H1 (cell line): ENCODE results near the gene NEUROD4.

Source experiments
- CHD2 ChIP-seq: IDR thresholded peaks from 2 replicates; pipeline ENCODE4 v1.6.1; 2012; ENCODE audit warnings: low read length, improper control_type of control experiment
- GABPA ChIP-seq: IDR thresholded peaks from 2 replicates; pipeline ENCODE4 v1.6.1; 2011; ENCODE audit warnings: mild to moderate bottlenecking, low read length, moderate library complexity, borderline replicate concordance; ENCODE audit not compliant: insufficient read depth
- JUN ChIP-seq: IDR thresholded peaks from 2 replicates; pipeline ENCODE4 v1.6.1; 2011; ENCODE audit warnings: low read depth, mild to moderate bottlenecking, improper control_type of control experiment, low read length
- SIRT6 ChIP-seq: IDR thresholded peaks from one replicate; pipeline ENCODE4 v1.7.1; 2012; ENCODE audit warnings: low read length, inconsistent platforms
- TF ChIP-seq, protein P1 (sequence below), 3 experiments: IDR thresholded peaks; 1 replicate in 2 of 3; 2 replicates in 1 of 3; pipeline versions ENCODE4 v1.5.1 to v1.6.1; 2011; ENCODE audit warnings: low read length in 3 of 3, mild to moderate bottlenecking in 3 of 3, inconsistent platforms in 2 of 3, low read depth in 1 of 3, moderate library complexity in 1 of 3; ENCODE audit not compliant: insufficient read depth in 1 of 3; ENCODE audit errors: control extremely low read depth in 1 of 3

DNA sequence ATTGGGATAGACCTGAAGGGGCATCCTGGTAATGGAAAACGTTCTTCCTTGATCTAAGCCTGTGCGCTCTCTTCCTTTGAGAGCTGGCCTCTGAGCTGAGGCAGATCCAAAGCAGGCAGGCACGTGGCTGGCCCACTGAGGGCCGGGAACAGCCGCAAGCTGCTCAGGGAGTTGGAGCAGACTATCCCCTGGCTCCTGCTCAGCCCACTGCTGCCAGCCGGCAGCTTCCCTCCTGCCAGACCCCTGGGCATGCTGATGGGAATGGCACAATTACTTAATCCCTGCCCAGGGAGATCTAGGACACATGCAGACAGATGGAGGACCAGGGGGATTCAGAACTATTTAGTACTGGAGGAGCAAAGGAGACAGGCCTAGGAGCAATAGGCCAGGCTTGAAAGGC is 14.4 kb downstream of the NEUROD4 start:
- TF ChIP-seq, protein P1, sequence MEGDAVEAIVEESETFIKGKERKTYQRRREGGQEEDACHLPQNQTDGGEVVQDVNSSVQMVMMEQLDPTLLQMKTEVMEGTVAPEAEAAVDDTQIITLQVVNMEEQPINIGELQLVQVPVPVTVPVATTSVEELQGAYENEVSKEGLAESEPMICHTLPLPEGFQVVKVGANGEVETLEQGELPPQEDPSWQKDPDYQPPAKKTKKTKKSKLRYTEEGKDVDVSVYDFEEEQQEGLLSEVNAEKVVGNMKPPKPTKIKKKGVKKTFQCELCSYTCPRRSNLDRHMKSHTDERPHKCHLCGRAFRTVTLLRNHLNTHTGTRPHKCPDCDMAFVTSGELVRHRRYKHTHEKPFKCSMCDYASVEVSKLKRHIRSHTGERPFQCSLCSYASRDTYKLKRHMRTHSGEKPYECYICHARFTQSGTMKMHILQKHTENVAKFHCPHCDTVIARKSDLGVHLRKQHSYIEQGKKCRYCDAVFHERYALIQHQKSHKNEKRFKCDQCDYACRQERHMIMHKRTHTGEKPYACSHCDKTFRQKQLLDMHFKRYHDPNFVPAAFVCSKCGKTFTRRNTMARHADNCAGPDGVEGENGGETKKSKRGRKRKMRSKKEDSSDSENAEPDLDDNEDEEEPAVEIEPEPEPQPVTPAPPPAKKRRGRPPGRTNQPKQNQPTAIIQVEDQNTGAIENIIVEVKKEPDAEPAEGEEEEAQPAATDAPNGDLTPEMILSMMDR (IDR thresholded peaks at IDR 0.05; ENCODE audit: control extremely low read depth in 1 of 3, insufficient read depth in 1 of 3, low read depth in 1 of 3, low read length in 3 of 3): no peak
- TF ChIP-seq GABPA (no peak), JUN (no peak), CHD2 (no peak), SIRT6 (no peak)
